A549 (cell line): Measurements from ENCODE around the gene VEZT. TPM values are rescaled to one million over a fixed set of nuclear protein-coding genes. Genes with fewer than 3 reads are reported as not detected.

Experiments
- ATAC-seq, 2 experiments: fragments of 200-7000 bp in 1 of 2; fragments of >200 bp in 1 of 2; cut with Nextera tagmentation in 1 of 2; cut with Tn5 transposase in 1 of 2; 3 replicates each; pipeline versions ENCODE4 v1.8.0 to v1.9.1; 2018 to 2020; ENCODE audit warnings: mild to moderate bottlenecking in 1 of 2, moderate library complexity in 1 of 2
- CTCF ChIA-PET: fragments of 300-600 bp; sonication (Branson Sonifier 250); formaldehyde crosslinking; extraction: SDS; loops from one replicate; lab custom pipeline; 2021; ENCODE audit warnings: antibody characterized with exemption, inconsistent platforms; lab: Yijun Ruan, JAX
- POLR2A ChIA-PET: fragments of 350-600 bp; formaldehyde crosslinking; extraction: SDS; loops from one replicate; lab custom pipeline; 2021; ENCODE audit warnings: antibody characterized with exemption, inconsistent platforms; lab: Yijun Ruan, JAX
- DNase-seq, 2 experiments: peaks; one replicate each; pipeline versions ENCODE4 v3.0.0 to v3.0.0-alpha.2; 2011 to 2016; ENCODE audit warnings: low read depth in 1 of 2, low spot score in 1 of 2
- FAIRE-seq: peaks from 2 replicates; lab custom pipeline; 2011; peaks lifted over from hg19 to GRCh38; lab: Jason Lieb, UNC
- H3K27ac ChIP-seq, 2 experiments: fragments of >200 bp; sonication (Bioruptor Twin); formaldehyde crosslinking; 3 replicates each; pipeline ENCODE4 v1.5.1; 2016 to 2017
- H3K4me1 ChIP-seq: fragments of >200 bp; sonication (Bioruptor Twin); formaldehyde crosslinking; 3 replicates; pipeline ENCODE4 v1.6.1; 2016
- H3K4me2 ChIP-seq: fragments of >200 bp; sonication (Bioruptor Twin); formaldehyde crosslinking; 3 replicates; pipeline ENCODE4 v1.6.1; 2016
- H3K4me3 ChIP-seq: fragments of >200 bp; sonication (Bioruptor Twin); formaldehyde crosslinking; 3 replicates; pipeline ENCODE4 v1.5.1; 2016
- H3K9me3 ChIP-seq: fragments of >200 bp; sonication (Bioruptor Twin); formaldehyde crosslinking; 3 replicates; pipeline ENCODE4 v1.6.1; 2016
- BCL3 ChIP-seq: fragments of >200 bp; sonication (Bioruptor Twin); formaldehyde crosslinking; IDR thresholded peaks from 3 replicates; pipeline ENCODE4 v1.6.1; 2016
- CEBPB ChIP-seq, 2 experiments: fragments of >200 bp in 1 of 2; sonication (Bioruptor Twin) in 1 of 2; formaldehyde crosslinking in 1 of 2; IDR thresholded peaks; 2 replicates each; pipeline ENCODE4 v1.6.1; 2012 to 2016
- CHD2 ChIP-seq: fragments of 150-350 bp; IDR thresholded peaks from 2 replicates; pipeline ENCODE4 v1.6.1; 2014; ENCODE audit warnings: low read length; ENCODE audit not compliant: partially characterized antibody
- CTCF ChIP-seq: fragments of >200 bp; sonication (Bioruptor Twin); formaldehyde crosslinking; IDR thresholded peaks from 3 replicates; pipeline ENCODE4 v1.5.1; 2016
- ELK1 ChIP-seq: fragments of 150-350 bp; IDR thresholded peaks from 2 replicates; pipeline ENCODE4 v1.6.1; 2014; ENCODE audit warnings: low read depth, mild to moderate bottlenecking, low read length
- ESRRA ChIP-seq: fragments of 150-350 bp; IDR thresholded peaks from 2 replicates; pipeline ENCODE4 v1.6.1; 2014; ENCODE audit warnings: mild to moderate bottlenecking, low read length, borderline replicate concordance
- FOSL2 ChIP-seq, 2 experiments: fragments of 450-650 bp in 1 of 2; fragments of >200 bp in 1 of 2; sonication (Bioruptor Twin) in 1 of 2; formaldehyde crosslinking; IDR thresholded peaks; 2 replicates each; pipeline versions ENCODE4 v1.5.0 to v1.6.1; 2016 to 2020; ENCODE audit warnings: mild to moderate bottlenecking in 1 of 2, moderate library complexity in 1 of 2
- GATA3 ChIP-seq: IDR thresholded peaks from 2 replicates; pipeline ENCODE4 v1.6.1; 2012; ENCODE audit warnings: borderline replicate concordance
- JUNB ChIP-seq: fragments of >200 bp; sonication (Bioruptor Twin); formaldehyde crosslinking; IDR thresholded peaks from 2 replicates; pipeline ENCODE4 v1.6.1; 2016
- MYC ChIP-seq: IDR thresholded peaks from 2 replicates; pipeline ENCODE4 v1.6.1; 2012; ENCODE audit warnings: mild to moderate bottlenecking, inconsistent platforms, low read length, improper control_type of control experiment, borderline replicate concordance
- NPAS2 ChIP-seq: fragments of 250-450 bp; sonication (Bioruptor Pico); IDR thresholded peaks from 2 replicates; pipeline ENCODE4 v1.8.0; 2022; ENCODE audit warnings: mild to moderate bottlenecking, moderate library complexity, borderline replicate concordance
- POLR2AphosphoS2 ChIP-seq: conservative IDR thresholded peaks from 2 replicates; pipeline ENCODE4 v1.6.1; 2012; ENCODE audit warnings: low read length, improper control_type of control experiment, inconsistent platforms
- RAD21 ChIP-seq, 2 experiments: fragments of >200 bp in 1 of 2; sonication (Bioruptor Twin) in 1 of 2; formaldehyde crosslinking in 1 of 2; IDR thresholded peaks in 1 of 2; conservative IDR thresholded peaks in 1 of 2; 2 replicates in 1 of 2; 3 replicates in 1 of 2; pipeline ENCODE4 v1.6.1; 2012 to 2018; ENCODE audit warnings: inconsistent platforms in 1 of 2
- SMC3 ChIP-seq: fragments of >200 bp; sonication (Bioruptor Twin); formaldehyde crosslinking; IDR thresholded peaks from 3 replicates; pipeline ENCODE4 v1.6.1; 2018; ENCODE audit warnings: inconsistent platforms
- USF2 ChIP-seq: fragments of 450-650 bp; IDR thresholded peaks from 2 replicates; pipeline ENCODE4 v1.6.1; 2014; ENCODE audit warnings: antibody characterized with exemption
- ZC3H11A ChIP-seq: fragments of 450-650 bp; IDR thresholded peaks from 2 replicates; pipeline ENCODE4 v1.6.1; 2014; ENCODE audit warnings: antibody characterized with exemption, mild to moderate bottlenecking
- ZFP36 ChIP-seq: fragments of 450-650 bp; IDR thresholded peaks from 2 replicates; pipeline ENCODE4 v1.6.1; 2014; ENCODE audit warnings: borderline replicate concordance; ENCODE audit not compliant: partially characterized antibody
- WGBS: methylation state at CpG from one replicate; pipeline ENCODE4 v1.1.6; 2017; ENCODE audit errors: missing lambda C conversion rate; 5-methylcytosine and 5-hydroxymethylcytosine counted together
- polyA plus RNA-seq, 4 experiments: library from polyadenylated mRNA; depleted of rRNA in 3 of 4; stranded (reverse); fragments of >200 nt; fragmentation: RNase III in 1 of 4; extraction: RNeasy Plus Mini Kit Qiagen cat#74134 plus additional on column Dnase treatment in 1 of 4; gene quantifications; 2 replicates in 3 of 4; 3 replicates in 1 of 4; pipeline ENCODE4 v1.2.3, GENCODE V29; 2011 to 2017
- TF ChIP-seq, protein P1 (sequence below): IDR thresholded peaks from 2 replicates; pipeline ENCODE4 v1.6.1; 2012

VEZT gene
- polyA plus RNA-seq, 2 of the 4 experiments (the other 2 are of a cell fraction), result 87.1 to 259 TPM

DNA sequence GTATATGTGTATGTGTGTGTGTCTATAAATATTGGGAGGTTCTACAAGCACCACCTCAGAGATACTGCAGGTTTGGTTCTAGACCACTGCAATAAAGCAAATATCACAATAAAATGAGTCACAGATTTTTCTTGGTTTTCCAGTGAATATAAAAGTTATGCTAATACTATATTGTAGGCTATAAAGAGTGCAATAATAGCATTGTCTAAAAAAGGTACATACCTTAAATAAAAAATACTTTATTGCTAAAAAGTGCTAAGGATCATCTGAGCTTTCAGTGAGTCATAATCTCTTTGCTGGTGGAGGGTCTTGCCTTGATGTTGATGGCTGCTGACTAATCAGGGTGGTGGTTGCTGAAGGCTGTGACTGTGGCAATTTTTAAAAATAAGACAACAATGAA, 111.1 kb downstream of the VEZT start:
- peaks cover 71% of the 10 kb centered on the region for H3K4me1 ChIP-seq
- CTCF ChIA-PET, result interaction anchor here (0.7 to 3.9 kb wide), 4 partner anchors 9 to 211 kb away, joined by 3 to 22 read pairs (median 3); no protein-coding TSS in a partner anchor
- no peak overlapping the region for H3K4me3 ChIP-seq
- DNase-seq (no peak), ATAC-seq (no peak), FAIRE-seq (no peak)
- H3K9me3 ChIP-seq, result no peaks in the 10 kb centered on the region
- POLR2A ChIA-PET, result no interaction called here
- peak overlapping the region; percentile 88 to 89; a peak in 5 of 6 replicates for H3K27ac ChIP-seq
- 0 out of 3 replicates have a peak overlapping the region, but pooled peaks have one; percentile 9 for H3K4me2 ChIP-seq
- TF ChIP-seq JUNB (peak; percentile 21; the same call in 1 of the 2 replicates), FOSL2 (IDR thresholded peaks at IDR 0.05) (no peak), FOSL2 (CRISPR knock-in tag; IDR thresholded peaks at IDR 0.05) (peak; percentile 47), SMC3 (no peak)

GRCh38 chr12:95335948-95336347, 118.3 kb downstream of the VEZT start:
- DNase-seq (peak in 1 of 2 experiments; percentile 47), ATAC-seq (peak in 1 of 2 experiments; percentile 9; a peak in 3 of 6 replicates), FAIRE-seq (no peak)
- peak overlapping the region; percentile 72 to 87 for H3K27ac ChIP-seq
- CTCF ChIA-PET, result interaction anchor here (0.6 to 5.2 kb wide), 52 partner anchors 9 to 1207 kb away, joined by 3 to 33 read pairs (median 4); partner anchors contain the start of genes FGD6, METAP2, NR2C1 and VEZT
- no peak overlapping the region for H3K4me3 ChIP-seq
- POLR2A ChIA-PET, result interaction anchor here (0.6 to 1.4 kb wide), 3 partner anchors 119 to 138 kb away, joined by 3 to 9 read pairs (median 4); partner anchors contain the start of genes FGD6, METAP2 and VEZT
- H3K4me1 ChIP-seq, result peaks cover 66% of the 10 kb centered on the region
- peak overlapping the region; percentile 71 for H3K4me2 ChIP-seq
- 16% methylated on average over 4 of the region's 4 CpGs for WGBS
- H3K9me3 ChIP-seq, result 0 out of 3 replicates have a peak, but pooled peaks cover 2% of the 10 kb centered on the region
- TF ChIP-seq ESRRA, result no peak
- TF ChIP-seq CEBPB (IDR thresholded peaks at IDR 0.05), result 0 out of 4 replicates have a peak, but pooled peaks of 1 of the 2 experiments have one; percentile 4
- TF ChIP-seq GATA3, result peak; percentile 35; the same call in 1 of the 2 replicates

DNA sequence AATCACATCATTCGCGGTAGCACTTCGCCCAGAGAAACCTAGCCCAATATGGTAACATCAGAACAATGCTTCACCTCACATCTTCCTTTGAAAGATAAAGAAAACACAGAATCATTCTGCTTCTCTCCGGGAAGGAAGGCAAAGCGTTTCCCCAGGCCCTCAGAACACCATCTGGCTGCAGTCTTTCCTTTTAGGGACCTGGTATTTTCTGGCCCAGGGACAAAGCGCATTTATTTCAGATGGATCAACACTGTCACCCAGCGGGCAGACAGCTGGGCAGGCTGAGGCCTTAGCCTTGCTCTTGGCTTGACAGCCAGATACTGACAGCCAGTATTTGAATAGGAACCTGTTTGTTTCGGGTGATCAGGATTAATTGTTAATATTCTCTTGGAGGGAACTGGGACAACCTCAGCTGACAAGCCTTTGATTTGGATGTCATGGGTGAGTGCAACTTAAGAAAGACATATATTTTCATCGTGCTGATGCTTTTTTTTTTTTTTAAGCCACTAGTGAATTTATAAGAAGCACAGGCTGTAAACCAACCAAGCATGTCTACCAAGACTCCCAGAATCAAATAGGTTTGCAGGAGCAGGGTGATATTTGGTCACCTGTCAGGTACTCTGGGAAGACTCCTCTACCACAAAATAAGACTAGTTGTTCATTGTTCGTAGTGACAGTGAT, 118.9 kb downstream of the VEZT start:
- ATAC-seq, result peak; percentile 85 to 88
- POLR2A ChIA-PET, result interaction anchor here (0.6 to 1.4 kb wide), 3 partner anchors 119 to 137 kb away, joined by 3 to 9 read pairs (median 4); partner anchors contain the start of genes FGD6, METAP2 and VEZT
- CTCF ChIA-PET, result interaction anchor here (0.6 to 5.2 kb wide), 58 partner anchors 10 to 1208 kb away, joined by 3 to 33 read pairs (median 4); partner anchors contain the start of genes FGD6, METAP2, NR2C1 and VEZT
- Histone ChIP-seq H3K4me3 (no peak overlapping the region), H3K4me2 (peak overlapping the region; percentile 71), H3K9me3 (0 out of 3 replicates have a peak, but pooled peaks cover 2% of the 10 kb centered on the region), H3K27ac (peak overlapping the region; percentile 72 to 87), H3K4me1 (peaks cover 66% of the 10 kb centered on the region)
- TF ChIP-seq SMC3 (peak; percentile 96), ZFP36 (no peak), RAD21 (conservative IDR thresholded peaks at IDR 0.05 in 1 of 2, IDR thresholded peaks at IDR 0.05 in 1 of 2) (peak; percentile 99 to 100), CTCF (peak; percentile 99)
- peak; percentile 77 to 90 for DNase-seq
- no peak for FAIRE-seq
- 34% methylated on average over 10 of the region's 10 CpGs for whole genome bisulfite sequencing

DNA sequence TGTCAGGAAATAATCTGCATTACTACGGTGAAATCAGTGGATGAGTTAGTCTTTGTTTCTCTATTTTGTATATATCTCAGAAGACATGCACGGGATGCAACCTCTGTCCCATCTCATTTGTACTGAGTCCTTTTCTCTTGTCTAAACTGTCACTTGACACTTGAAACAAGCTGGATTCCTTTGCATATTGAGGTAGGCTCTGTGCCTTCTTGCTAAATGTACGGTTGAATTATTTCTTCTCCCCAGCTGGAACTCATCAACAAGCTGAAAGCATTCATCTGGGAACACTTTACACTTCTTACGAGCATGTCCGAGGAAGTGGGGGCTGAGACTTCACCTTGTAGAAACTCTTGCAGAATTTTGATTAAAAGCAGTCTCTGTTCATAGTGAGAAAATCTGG, 119.5 kb downstream of the VEZT start:
- Histone ChIP-seq H3K4me3 (no peak overlapping the region), H3K4me1 (peaks cover 60% of the 10 kb centered on the region), H3K27ac (peak overlapping the region in 1 of 2 experiments; percentile 87; a peak in 3 of 6 replicates), H3K4me2 (no peak overlapping the region; the same call in 2 of the 3 replicates), H3K9me3 (0 out of 3 replicates have a peak, but pooled peaks cover 2% of the 10 kb centered on the region)
- 80% methylated on average over 5 of the region's 5 CpGs for WGBS
- no peak for FAIRE-seq
- ChIA-PET POLR2A (interaction anchor here (1.0 to 1.4 kb wide), 2 partner anchors 120 to 137 kb away, joined by 4 to 9 read pairs; partner anchors contain the start of genes FGD6, METAP2 and VEZT), CTCF (interaction anchor here (0.6 to 5.2 kb wide), 34 partner anchors 9 to 1208 kb away, joined by 3 to 31 read pairs (median 6); partner anchors contain the start of genes FGD6, NR2C1 and VEZT)
- DNase-seq, result no peak
- ATAC-seq, result no peak
- TF ChIP-seq ESRRA (no peak), ELK1 (no peak), CHD2 (no peak), BCL3 (no peak), NPAS2 (CRISPR knock-in tag) (no peak), GATA3 (no peak), USF2 (no peak), POLR2AphosphoS2 (no peak), MYC (no peak), ZC3H11A (no peak)
- TF ChIP-seq, protein P1, sequence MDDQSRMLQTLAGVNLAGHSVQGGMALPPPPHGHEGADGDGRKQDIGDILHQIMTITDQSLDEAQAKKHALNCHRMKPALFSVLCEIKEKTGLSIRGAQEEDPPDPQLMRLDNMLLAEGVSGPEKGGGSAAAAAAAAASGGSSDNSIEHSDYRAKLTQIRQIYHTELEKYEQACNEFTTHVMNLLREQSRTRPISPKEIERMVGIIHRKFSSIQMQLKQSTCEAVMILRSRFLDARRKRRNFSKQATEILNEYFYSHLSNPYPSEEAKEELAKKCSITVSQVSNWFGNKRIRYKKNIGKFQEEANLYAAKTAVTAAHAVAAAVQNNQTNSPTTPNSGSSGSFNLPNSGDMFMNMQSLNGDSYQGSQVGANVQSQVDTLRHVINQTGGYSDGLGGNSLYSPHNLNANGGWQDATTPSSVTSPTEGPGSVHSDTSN, result no peak
